ENCODE data around the gene EHMT2.
"Not testable (repeated sequence)": the region's sequence is repeated elsewhere in the genome, so short reads cannot be mapped to it uniquely, and the experiment has no call there.

EHMT2 gene

GRCh38 chr6:31897612-31898382, at the start of gene EHMT2:
EHMT2 (minus strand) TSS chr6:31897698; CDS start chr6:31897677, 21 bp downstream.
- peak; percentile 90 for DNase-seq

GRCh38 chr6:31947070-31947675, 49.7 kb upstream of the EHMT2 start:
- DNase-seq = no peak

GRCh38 chr6:31946370-31946885, 48.9 kb upstream of the EHMT2 start:
- no peak for DNase-seq

GRCh38 chr6:31945507-31946369, 48.2 kb upstream of the EHMT2 start, which contains the start of gene CFB:
CFB (plus strand) TSS chr6:31946095; CDS start chr6:31946222, 127 bp downstream.
- no peak for DNase-seq

- DNase-seq = no peak
Observed at GRCh38 chr6:31945154-31945506, 47.6 kb upstream of the EHMT2 start.

- no peak for DNase-seq
Observed at GRCh38 chr6:31943742-31944141, 46.2 kb upstream of the EHMT2 start.

- DNase-seq = no peak
Observed at GRCh38 chr6:31940256-31940664, 42.8 kb upstream of the EHMT2 start.

GRCh38 chr6:31935823-31936222, 38.3 kb upstream of the EHMT2 start:
- no peak for DNase-seq

GRCh38 chr6:31935021-31935420, 37.5 kb upstream of the EHMT2 start:
- DNase-seq = no peak

- no peak for DNase-seq
Observed at GRCh38 chr6:31933537-31933936, 36.0 kb upstream of the EHMT2 start.

- DNase-seq = not testable (repeated sequence)
Observed at GRCh38 chr6:31932137-31932536, 34.6 kb upstream of the EHMT2 start.

GRCh38 chr6:31930962-31931361, 33.5 kb upstream of the EHMT2 start:
- no peak for DNase-seq

- no peak for DNase-seq
Observed at GRCh38 chr6:31928672-31928939, 31.1 kb upstream of the EHMT2 start.

- no peak for DNase-seq
Observed at GRCh38 chr6:31927863-31928671, 30.6 kb upstream of the EHMT2 start.

GRCh38 chr6:31927242-31927862, 29.9 kb upstream of the EHMT2 start, which contains the start of gene C2:
C2 (plus strand) TSS chr6:31927717; CDS start chr6:31927753, 36 bp downstream.
- DNase-seq = no peak

GRCh38 chr6:31922942-31923341, 25.4 kb upstream of the EHMT2 start:
- DNase-seq = peak; percentile 61

GRCh38 chr6:31920811-31921210, 23.3 kb upstream of the EHMT2 start:
- DNase-seq = no peak

GRCh38 chr6:31919624-31920303, 22.3 kb upstream of the EHMT2 start:
- DNase-seq = no peak

GRCh38 chr6:31918069-31918720, 20.7 kb upstream of the EHMT2 start:
- DNase-seq = no peak

- no peak for DNase-seq
Observed at GRCh38 chr6:31915756-31916155, 18.3 kb upstream of the EHMT2 start.

- no peak for DNase-seq
Observed at GRCh38 chr6:31915351-31915750, 17.9 kb upstream of the EHMT2 start.
